Subcutaneous abdominal adipose tissue (tissue), 5 donors: ENCODE results near the gene ACOXL.
A peak's percentile ranks its signal among the peaks of the same experiment; 100 is the strongest.

Experiments used
- H3K27ac ChIP-seq: one replicate; pipeline ENCODE4 v1.7.0; 2013; ENCODE audit warnings: low read depth, mild to moderate bottlenecking, inconsistent platforms, low read length, moderate library complexity
- H3K27me3 ChIP-seq, 5 donors: one replicate each; pipeline ENCODE4 v1.7.0; 2013; ENCODE audit warnings: low read length in 5 of 5, inconsistent platforms in 1 of 5; ENCODE audit not compliant: control insufficient read depth in 5 of 5, insufficient read depth in 4 of 5
- H3K36me3 ChIP-seq, 5 donors: one replicate each; pipeline ENCODE4 v1.7.0; 2013; ENCODE audit warnings: low read length in 5 of 5; ENCODE audit not compliant: control insufficient read depth in 5 of 5, insufficient read depth in 5 of 5
- H3K4me1 ChIP-seq, 5 donors: one replicate each; pipeline ENCODE4 v1.7.0; 2013; ENCODE audit warnings: low read length in 5 of 5, mild to moderate bottlenecking in 3 of 5, moderate library complexity in 1 of 5; ENCODE audit not compliant: control insufficient read depth in 5 of 5, insufficient read depth in 5 of 5
- H3K4me3 ChIP-seq, 5 donors: one replicate each; pipeline ENCODE4 v1.7.0; 2013; ENCODE audit warnings: low read length in 5 of 5, low read depth in 1 of 5
- H3K9ac ChIP-seq, 5 donors: one replicate each; pipeline ENCODE4 v1.7.0; 2013; ENCODE audit warnings: low read length in 5 of 5, mild to moderate bottlenecking in 4 of 5, moderate library complexity in 3 of 5
- H3K9me3 ChIP-seq, 5 donors: one replicate each; pipeline ENCODE4 v1.7.0; 2013; ENCODE audit warnings: low read length in 5 of 5; ENCODE audit not compliant: control insufficient read depth in 5 of 5
- donor health status: healthy.
- donor health status: healthy.
- donor health status: healthy.
- donor health status: healthy.
- donor health status: healthy.

The ACOXL gene

DNA sequence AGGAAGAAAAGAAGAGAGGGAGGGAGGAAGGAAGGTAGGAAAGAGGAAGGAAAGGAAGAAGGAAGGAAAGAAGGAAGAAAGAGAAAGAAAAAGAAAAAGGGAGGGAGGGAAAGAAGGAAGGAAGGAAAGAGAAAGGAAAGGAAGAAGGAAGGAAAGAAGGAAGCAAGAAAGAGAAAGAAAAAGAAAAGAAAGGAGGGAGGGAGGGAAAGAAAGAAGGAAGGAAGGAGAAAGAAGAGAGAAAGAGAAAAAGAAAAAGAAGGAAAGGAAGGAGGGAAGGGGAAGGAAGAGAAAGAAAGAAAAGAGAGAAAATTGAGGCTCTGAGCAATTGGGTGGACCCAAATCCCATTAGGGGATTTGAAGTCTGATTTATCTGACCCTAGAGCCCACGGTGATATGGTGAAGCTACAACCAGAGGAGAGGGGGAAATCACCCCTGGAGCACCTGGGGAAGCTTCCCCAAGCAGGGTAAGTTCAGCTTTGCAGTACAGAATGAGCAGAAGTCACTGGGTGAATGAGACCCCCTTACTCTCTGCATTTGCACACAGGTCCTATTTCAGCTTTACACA lies 210.8 kb downstream of the ACOXL start:
- Histone ChIP-seq H3K9me3 (peaks cover 0 to 3% (median 0%) of the 10 kb centered on the region in 5 donors), H3K27me3 (no peaks in the 10 kb centered on the region), H3K4me3 (no peak overlapping the region), H3K4me1 (peaks cover 0 to 22% (median 16%) of the 10 kb centered on the region in 5 donors), H3K36me3 (no peaks in the 10 kb centered on the region), H3K27ac (no peak overlapping the region), H3K9ac (no peak overlapping the region)

DNA sequence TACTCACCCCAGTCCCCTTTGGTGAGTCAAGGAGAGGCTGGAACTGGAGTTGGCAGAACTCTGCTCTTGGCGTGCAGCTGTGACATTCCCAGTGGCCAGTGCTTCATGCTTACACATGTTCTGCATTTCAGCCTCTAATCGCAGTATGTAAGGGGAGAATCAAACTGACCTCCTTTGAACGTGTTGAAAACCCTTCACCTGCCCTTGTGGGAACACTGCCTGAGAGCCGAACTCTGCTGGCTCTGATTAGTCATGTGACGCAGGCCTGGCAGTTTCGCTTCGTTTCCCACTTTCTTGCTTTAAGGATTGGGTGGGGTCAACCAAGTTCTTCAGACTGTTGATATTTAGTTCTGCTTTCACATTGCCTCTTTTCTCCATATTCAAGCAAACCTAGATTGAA lies 214.5 kb downstream of the ACOXL start:
- Histone ChIP-seq H3K9me3 (peaks cover 0 to 3% (median 0%) of the 10 kb centered on the region in 5 donors), H3K27ac (no peak overlapping the region), H3K4me1 (peaks cover 0 to 21% (median 18%) of the 10 kb centered on the region in 5 donors), H3K36me3 (no peaks in the 10 kb centered on the region), H3K4me3 (peak overlapping the region in 4 of 5 donors; percentile 7 to 50 (median 30)), H3K27me3 (no peaks in the 10 kb centered on the region), H3K9ac (no peak overlapping the region)

DNA sequence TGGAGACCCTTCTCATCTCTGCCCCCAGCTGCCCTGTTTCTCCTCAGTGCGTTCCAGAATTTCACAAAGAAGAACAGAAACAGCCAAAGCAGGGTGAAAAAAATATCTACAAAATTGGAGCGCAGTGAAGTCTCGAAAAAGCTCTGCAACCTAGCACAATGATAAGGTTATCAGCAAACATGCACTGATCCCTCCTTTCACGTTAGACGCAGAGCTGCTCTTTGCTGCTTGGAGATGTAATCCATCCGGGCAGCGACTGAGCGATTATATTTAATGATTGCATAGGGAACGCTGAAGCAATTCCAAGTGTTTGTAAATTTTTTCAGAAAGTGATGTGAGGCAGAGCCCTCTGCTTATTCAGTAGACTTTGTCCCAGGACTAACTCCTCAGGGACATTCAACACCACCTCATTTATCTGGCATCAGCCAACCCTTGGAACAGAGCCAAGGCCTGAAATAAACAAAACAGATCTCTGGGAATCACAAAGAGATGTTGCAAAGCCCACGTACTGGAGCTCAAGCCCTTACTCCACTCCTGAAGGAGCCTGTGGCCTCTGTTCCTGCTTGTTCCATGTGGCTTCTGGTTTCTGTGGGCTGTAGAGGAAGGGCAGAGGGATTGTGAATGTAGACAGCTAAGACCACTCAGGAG lies 215.8 kb downstream of the ACOXL start:
- no peak overlapping the region for H3K9ac ChIP-seq
- H3K9me3 ChIP-seq, result peaks cover 0 to 3% (median 0%) of the 10 kb centered on the region in 5 donors
- H3K27ac ChIP-seq, result no peak overlapping the region
- H3K36me3 ChIP-seq, result no peaks in the 10 kb centered on the region
- H3K27me3 ChIP-seq, result no peaks in the 10 kb centered on the region
- H3K4me3 ChIP-seq, result no peak overlapping the region
- peaks cover 0 to 21% (median 18%) of the 10 kb centered on the region in 5 donors for H3K4me1 ChIP-seq

DNA sequence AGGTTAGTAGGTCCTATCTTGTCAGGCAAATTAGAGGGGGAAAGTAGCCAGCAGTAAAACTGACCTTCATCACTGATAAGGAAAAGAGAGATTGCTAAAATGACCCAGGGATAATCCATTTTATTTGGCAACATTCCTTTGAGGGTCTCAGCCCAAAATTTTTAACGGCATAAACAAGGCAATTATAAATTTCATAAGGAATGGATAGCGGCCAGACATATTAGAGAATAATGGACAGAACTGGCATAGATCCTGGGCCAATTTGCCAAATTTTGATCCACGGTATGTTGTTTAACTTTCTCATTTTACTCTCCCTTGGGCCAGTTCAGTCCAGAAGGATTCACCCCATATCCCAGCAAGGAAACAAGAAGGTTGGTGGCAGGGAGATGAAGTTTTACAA lies 217.9 kb downstream of the ACOXL start:
- no peak overlapping the region for H3K4me3 ChIP-seq
- H3K27me3 ChIP-seq, result no peaks in the 10 kb centered on the region
- no peak overlapping the region for H3K27ac ChIP-seq
- no peaks in the 10 kb centered on the region for H3K36me3 ChIP-seq
- H3K9me3 ChIP-seq, result peaks cover 0 to 3% (median 0%) of the 10 kb centered on the region in 5 donors
- peaks cover 0 to 21% (median 18%) of the 10 kb centered on the region in 5 donors for H3K4me1 ChIP-seq
- no peak overlapping the region for H3K9ac ChIP-seq

DNA sequence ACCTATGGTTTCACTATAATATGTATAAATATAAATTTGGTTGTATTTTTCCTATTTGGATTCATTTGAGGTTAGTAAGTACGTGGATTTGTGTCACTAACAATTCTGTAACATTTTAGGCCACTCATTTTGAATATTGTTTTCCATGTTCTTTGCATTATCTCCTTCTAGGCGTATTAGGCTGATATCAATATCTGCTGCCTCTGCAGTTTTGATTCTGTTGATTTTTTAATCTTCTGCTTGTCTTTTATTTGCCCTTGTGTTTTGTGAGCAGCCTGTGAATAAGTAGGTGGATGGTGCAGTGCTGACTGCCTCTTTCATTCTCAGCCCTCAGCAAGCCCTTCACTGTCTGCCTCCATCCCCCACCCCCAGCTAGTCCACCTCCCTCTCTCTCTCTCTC lies 222.7 kb downstream of the ACOXL start:
- Histone ChIP-seq H3K27me3 (peaks cover 0 to 5% (median 0%) of the 10 kb centered on the region in 5 donors), H3K27ac (no peak overlapping the region), H3K4me3 (no peak overlapping the region), H3K4me1 (no peaks in the 10 kb centered on the region), H3K36me3 (no peaks in the 10 kb centered on the region), H3K9me3 (no peaks in the 10 kb centered on the region), H3K9ac (no peak overlapping the region)

- Histone ChIP-seq H3K27me3 (peaks cover 0 to 5% (median 0%) of the 10 kb centered on the region in 5 donors), H3K4me3 (no peak overlapping the region), H3K27ac (no peak overlapping the region), H3K9me3 (no peaks in the 10 kb centered on the region), H3K36me3 (no peaks in the 10 kb centered on the region), H3K9ac (no peak overlapping the region), H3K4me1 (no peaks in the 10 kb centered on the region)
Observed at GRCh38 chr2:110955556-110955955, 223.2 kb downstream of the ACOXL start.

- no peak overlapping the region for H3K4me3 ChIP-seq
- no peaks in the 10 kb centered on the region for H3K9me3 ChIP-seq
- no peak overlapping the region for H3K27ac ChIP-seq
- H3K9ac ChIP-seq, result no peak overlapping the region
- peaks cover 0 to 5% (median 0%) of the 10 kb centered on the region in 5 donors for H3K27me3 ChIP-seq
- no peaks in the 10 kb centered on the region for H3K4me1 ChIP-seq
- no peaks in the 10 kb centered on the region for H3K36me3 ChIP-seq
Observed at GRCh38 chr2:110957293-110957692, 224.9 kb downstream of the ACOXL start.

- Histone ChIP-seq H3K9me3 (no peaks in the 10 kb centered on the region), H3K4me3 (no peak overlapping the region), H3K4me1 (no peaks in the 10 kb centered on the region), H3K27ac (no peak overlapping the region), H3K36me3 (no peaks in the 10 kb centered on the region), H3K9ac (no peak overlapping the region), H3K27me3 (peaks cover 0 to 5% (median 0%) of the 10 kb centered on the region in 5 donors)
Observed at GRCh38 chr2:110958346-110959119, 226.2 kb downstream of the ACOXL start.

DNA sequence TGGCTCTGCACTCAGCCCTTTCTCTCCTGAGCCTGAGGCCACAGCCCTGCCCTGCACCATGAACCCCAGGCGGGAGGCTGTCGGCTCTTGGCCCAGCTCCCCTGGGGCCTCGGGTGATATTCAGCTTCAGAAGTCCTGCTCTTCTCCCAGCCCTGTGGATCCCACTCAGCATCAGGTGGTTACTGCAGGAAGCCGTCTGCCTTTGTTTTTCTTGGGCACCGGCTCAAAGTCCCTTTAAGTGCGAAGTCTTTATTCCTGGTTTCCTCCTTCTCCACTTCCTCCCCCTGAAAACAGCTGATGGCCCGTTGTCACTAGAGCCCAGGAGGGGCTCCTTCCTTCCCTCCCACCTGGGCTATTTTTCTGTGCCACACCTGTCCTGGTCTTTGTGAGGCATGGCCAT lies 226.8 kb downstream of the ACOXL start:
- Histone ChIP-seq H3K27ac (no peak overlapping the region), H3K4me1 (no peaks in the 10 kb centered on the region), H3K27me3 (peaks cover 0 to 5% (median 0%) of the 10 kb centered on the region in 5 donors), H3K9ac (no peak overlapping the region), H3K4me3 (no peak overlapping the region), H3K9me3 (no peaks in the 10 kb centered on the region), H3K36me3 (no peaks in the 10 kb centered on the region)

DNA sequence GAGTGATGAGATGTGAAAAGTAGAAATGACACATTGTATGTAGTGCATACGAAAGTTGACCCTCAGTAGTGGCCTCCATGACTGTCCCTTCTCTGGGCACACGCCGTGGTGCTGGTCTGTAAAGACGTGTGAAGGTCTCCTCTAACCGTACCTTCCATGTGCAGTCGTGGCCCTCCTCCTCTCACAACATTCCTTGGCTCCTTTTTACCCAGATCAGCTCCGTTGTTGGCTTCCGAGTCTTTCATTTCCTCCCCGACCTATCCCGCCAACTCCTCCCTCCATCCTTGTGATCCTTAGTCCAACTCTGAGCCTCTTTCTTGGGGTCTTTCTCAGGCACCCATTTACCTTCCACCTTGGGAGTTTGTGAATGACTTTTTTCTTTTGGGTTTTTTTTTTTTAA lies 227.9 kb downstream of the ACOXL start:
- Histone ChIP-seq H3K4me3 (no peak overlapping the region), H3K9me3 (no peaks in the 10 kb centered on the region), H3K27me3 (peaks cover 0 to 5% (median 0%) of the 10 kb centered on the region in 5 donors), H3K36me3 (no peaks in the 10 kb centered on the region), H3K4me1 (no peaks in the 10 kb centered on the region), H3K9ac (no peak overlapping the region), H3K27ac (no peak overlapping the region)
